K562 (cell line): Measurements from ENCODE around the gene ZNF316. TPM values are rescaled to one million over a fixed set of nuclear protein-coding genes. Genes with fewer than 3 reads are reported as not detected.

Source experiments
- BHLHE40 ChIP-seq: IDR thresholded peaks from 2 replicates; pipeline ENCODE4 v1.6.1; 2011; ENCODE audit warnings: low read length, improper control_type of control experiment
- HNRNPUL1 ChIP-seq: fragments of 200-400 bp; formaldehyde crosslinking; IDR thresholded peaks from 2 replicates; pipeline ENCODE4 v1.6.1; 2017; ENCODE audit warnings: low read length
- NFXL1 ChIP-seq: fragments of 450-650 bp; formaldehyde crosslinking; IDR thresholded peaks from 2 replicates; pipeline ENCODE4 v1.4.0; 2021; ENCODE audit warnings: mild to moderate bottlenecking
- PATZ1 ChIP-seq: fragments of 250-450 bp; sonication (Bioruptor Pico); IDR thresholded peaks from 2 replicates; pipeline ENCODE4 v1.5.0; 2020; ENCODE audit warnings: mild to moderate bottlenecking, borderline replicate concordance
- PURB ChIP-seq: sonication (generic); formaldehyde crosslinking; IDR thresholded peaks from 2 replicates; pipeline ENCODE4 v1.9.0; 2021; ENCODE audit warnings: low read depth, mild to moderate bottlenecking, missing genetic modification reagents
- SMAD3 ChIP-seq: fragments of 450-650 bp; formaldehyde crosslinking; conservative IDR thresholded peaks from 2 replicates; pipeline ENCODE4 v1.4.0; 2020; ENCODE audit warnings: mild to moderate bottlenecking
- TAF15 ChIP-seq: fragments of 200-400 bp; formaldehyde crosslinking; IDR thresholded peaks from 2 replicates; pipeline ENCODE4 v1.6.1; 2017; ENCODE audit warnings: mild to moderate bottlenecking, low read depth, low read length, moderate library complexity
- TRIM25 ChIP-seq: fragments of 450-650 bp; IDR thresholded peaks from 2 replicates; pipeline ENCODE4 v1.7.0; 2016; ENCODE audit warnings: borderline replicate concordance
- ZBTB49 ChIP-seq: sonication (generic); formaldehyde crosslinking; IDR thresholded peaks from 2 replicates; pipeline ENCODE4 v1.8.0; 2022; ENCODE audit warnings: missing genetic modification reagents, mild to moderate bottlenecking, borderline replicate concordance
- ZC3H4 ChIP-seq: sonication (generic); formaldehyde crosslinking; IDR thresholded peaks from 2 replicates; pipeline ENCODE4 v1.9.0; 2021; ENCODE audit warnings: missing genetic modification reagents, borderline replicate concordance
- ZFP36 ChIP-seq: fragments of 150-350 bp; IDR thresholded peaks from 2 replicates; pipeline ENCODE4 v1.6.1; 2018; ENCODE audit warnings: low read length, low read depth; ENCODE audit not compliant: partially characterized antibody
- ZNF184 ChIP-seq: sonication (generic); formaldehyde crosslinking; IDR thresholded peaks from 2 replicates; pipeline ENCODE4 v1.5.0; 2020; ENCODE audit warnings: missing genetic modification reagents
- ZNF318 ChIP-seq, 2 experiments: fragments of 450-650 bp; IDR thresholded peaks; 2 replicates each; pipeline ENCODE4 v1.6.1; 2016; ENCODE audit warnings: mild to moderate bottlenecking in 2 of 2, borderline replicate concordance in 1 of 2, low read depth in 1 of 2, moderate library complexity in 1 of 2
- polyA plus RNA-seq, 8 experiments: library from polyadenylated mRNA; depleted of rRNA in 4 of 8; stranded (reverse) in 5 of 8; unstranded in 3 of 8; fragments of >200 nt; fragmentation: Nextera tagmentation in 2 of 8; fragmentation: Illumina TruSeq in 1 of 8; extraction: Ambion mirVana in 2 of 8; extraction: Trizol in 1 of 8; gene quantifications; 2 replicates each; pipeline versions ENCODE4 v1.2.1 to v1.2.3, GENCODE V29; 2011 to 2014; ENCODE audit warnings: inconsistent platforms in 1 of 8, missing spikeins in 1 of 8
- total RNA-seq, 7 experiments: library from RNA; depleted of rRNA in 6 of 7; stranded (reverse); fragments of >200 nt in 6 of 7; fragmentation: Illumina TruSeq in 2 of 7; extraction: Trizol in 2 of 7; gene quantifications; 2 replicates each; pipeline versions ENCODE4 v1.2.1 to v1.2.3, GENCODE V29; 2011 to 2021; ENCODE audit warnings: low replicate concordance in 1 of 7

Gene ZNF316
- total and polyA plus RNA-seq, 9 of the 15 experiments (the other 6 are each of a cell fraction or from before 2014, with no cell fraction given), result 0.10 to 34.0 (median 8.6) TPM

GRCh38 chr7:6637544-6638229 is 569 bp downstream of the ZNF316 start (continued):
- TF ChIP-seq BHLHE40 (peak; percentile 58), ZFP36 (no peak), PATZ1 (CRISPR knock-in tag) (no peak), PURB (CRISPR knock-in tag) (no peak), TAF15 (no peak), SMAD3 (CRISPR knock-in tag) (no peak), TRIM25 (no peak), ZBTB49 (CRISPR knock-in tag) (no peak), HNRNPUL1 (no peak), NFXL1 (CRISPR knock-in tag) (no peak), ZC3H4 (CRISPR knock-in tag) (no peak), ZNF318 (IDR thresholded peaks at IDR 0.05; ENCODE audit: borderline replicate concordance in 1 of 2, low read depth in 1 of 2) (no peak), ZNF184 (CRISPR knock-in tag) (no peak)
